GM21367 (cell line): ENCODE measurements around the gene UMPS.
"Not testable (repeated sequence)": the region's sequence is repeated elsewhere in the genome, so short reads cannot be mapped to it uniquely, and the experiment has no call there.

Experiments
- ATAC-seq: cut with Tn5 transposase; IDR thresholded peaks from one replicate; pipeline ENCODE4 v1.9.1; 2021; ENCODE audit not compliant: unreplicated experiment

The UMPS gene

DNA sequence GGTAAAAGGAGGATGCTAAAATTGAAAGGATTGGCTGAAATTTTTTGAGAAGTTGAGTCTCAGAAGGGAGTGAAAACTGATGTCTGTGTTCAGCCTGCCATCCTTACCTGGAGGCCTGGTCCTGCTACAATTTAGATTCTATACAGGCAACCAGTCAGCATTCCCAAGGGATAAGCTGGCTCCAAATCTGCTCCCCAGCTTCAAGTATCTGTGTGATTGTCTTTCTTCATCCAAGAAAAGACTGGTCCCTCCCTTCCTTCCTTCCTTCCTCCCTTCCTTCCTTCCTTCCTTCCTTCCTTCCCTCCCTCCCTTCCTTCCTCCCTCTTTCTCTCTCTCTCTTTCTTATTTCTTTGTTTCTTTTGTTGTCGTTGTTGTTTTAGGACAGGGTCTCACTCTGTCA lies 24.7 kb upstream of the UMPS start:
- ATAC-seq, result no peak

DNA sequence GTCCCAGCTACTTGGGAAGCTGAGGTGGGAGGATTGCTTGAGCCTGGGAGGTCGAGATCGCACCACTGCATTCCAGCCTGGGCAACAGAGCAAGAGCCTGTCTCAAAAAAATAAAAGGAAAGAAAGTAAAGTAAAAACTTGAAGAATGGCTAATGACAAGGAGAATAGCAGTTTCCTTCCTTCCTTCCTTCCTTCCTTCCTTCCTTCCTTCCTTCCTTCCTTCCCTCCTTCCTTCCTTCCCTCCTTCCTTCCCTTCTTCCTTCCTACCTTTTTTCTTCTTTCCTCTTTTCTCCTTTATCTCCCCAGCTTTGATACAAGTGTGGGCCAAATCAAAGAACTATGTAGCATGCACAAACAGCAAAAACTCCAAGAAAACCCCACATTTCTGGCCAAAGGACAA lies 23.0 kb upstream of the UMPS start:
- not testable (repeated sequence) for ATAC-seq

DNA sequence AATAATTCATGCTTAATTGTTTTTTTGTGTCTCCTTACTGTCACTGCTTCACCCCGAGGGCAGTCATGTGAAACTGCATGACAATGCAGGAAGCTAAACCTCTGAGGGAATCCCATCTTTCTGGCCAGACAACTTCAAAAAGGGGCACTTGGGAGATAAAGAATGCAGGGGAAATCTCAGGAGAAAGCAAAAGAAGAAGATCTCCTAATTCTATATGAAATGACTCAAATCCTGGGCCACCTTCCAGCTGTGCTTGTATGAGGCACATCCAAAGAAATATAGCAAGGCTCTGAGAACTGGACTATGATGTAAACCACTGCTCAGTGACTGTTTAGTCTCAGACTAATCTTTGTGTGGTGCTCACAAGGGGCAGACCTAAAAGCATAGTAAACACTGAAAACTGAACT lies 22.6 kb upstream of the UMPS start:
- no peak for ATAC-seq

- ATAC-seq, result no peak
Measured at GRCh38 chr3:124714223-124714853, 15.9 kb upstream of the UMPS start.

DNA sequence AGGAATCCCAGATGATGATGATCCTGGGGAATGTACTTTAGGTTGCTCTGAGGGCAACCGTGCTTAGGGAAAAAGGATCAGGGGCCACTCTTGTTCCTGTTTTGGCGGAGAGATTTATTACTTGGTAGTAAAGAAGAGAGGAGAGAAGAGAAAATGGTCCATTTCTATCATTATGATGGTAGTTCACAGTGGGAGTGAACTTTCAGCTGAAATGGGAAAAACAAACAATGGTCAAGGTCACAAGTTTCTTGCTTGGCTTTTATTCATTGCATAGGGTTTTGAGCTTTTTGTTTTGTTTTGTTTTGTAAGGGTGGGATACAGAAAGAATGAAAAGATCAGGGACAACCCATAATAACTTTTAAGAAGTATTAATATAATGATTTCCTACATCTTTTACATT lies 7.7 kb upstream of the UMPS start:
- no peak for ATAC-seq

DNA sequence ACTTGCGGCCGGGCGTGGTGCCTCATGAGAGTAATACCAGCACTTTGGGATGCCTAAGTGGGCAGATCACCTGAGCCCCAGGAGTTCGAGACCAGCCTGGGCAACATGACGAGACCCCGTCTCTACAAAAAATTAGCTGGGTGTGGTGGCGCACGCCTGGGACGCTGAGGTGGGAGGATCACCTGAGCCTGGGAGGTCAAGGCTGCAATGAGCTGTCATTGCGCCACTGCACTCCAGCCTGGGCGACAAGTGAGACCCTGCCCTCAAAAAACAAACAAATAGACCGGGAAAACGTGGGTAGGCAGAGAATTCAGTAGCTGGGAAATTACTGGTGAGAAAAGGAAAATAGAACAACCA lies 667 bp downstream of the UMPS start:
- ATAC-seq, result no peak

- no peak for ATAC-seq
Measured at GRCh38 chr3:124731760-124732159, 1.5 kb downstream of the UMPS start.

GRCh38 chr3:124741027-124741426 lies 10.8 kb downstream of the UMPS start:
- ATAC-seq, result no peak

DNA sequence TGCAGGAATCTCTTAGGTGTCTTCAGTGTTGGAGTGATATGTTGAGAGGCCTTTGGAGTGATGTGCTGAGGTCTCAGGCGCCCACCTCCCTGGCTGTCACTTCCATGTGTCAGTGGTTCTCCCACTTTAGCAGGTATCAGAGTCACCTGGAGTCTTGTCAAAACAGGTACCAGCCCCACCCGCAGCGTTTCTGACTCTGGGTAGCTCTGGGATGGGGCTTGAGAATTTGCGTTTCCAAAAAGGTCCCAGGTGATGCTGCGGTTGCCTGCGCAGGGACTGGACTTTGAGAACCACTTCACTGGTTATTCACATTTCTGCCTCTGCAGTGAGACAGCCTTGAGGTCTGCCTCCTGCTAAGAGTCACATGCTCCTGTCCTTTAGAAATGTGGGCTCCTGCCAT lies 15.5 kb downstream of the UMPS start:
- no peak for ATAC-seq

- no peak for ATAC-seq
Measured at GRCh38 chr3:124747111-124747981, 17.1 kb downstream of the UMPS start.

- no peak for ATAC-seq
Measured at GRCh38 chr3:124748560-124749198, 18.4 kb downstream of the UMPS start.

- not testable (repeated sequence) for ATAC-seq
Measured at GRCh38 chr3:124749877-124750276, 19.6 kb downstream of the UMPS start.

DNA sequence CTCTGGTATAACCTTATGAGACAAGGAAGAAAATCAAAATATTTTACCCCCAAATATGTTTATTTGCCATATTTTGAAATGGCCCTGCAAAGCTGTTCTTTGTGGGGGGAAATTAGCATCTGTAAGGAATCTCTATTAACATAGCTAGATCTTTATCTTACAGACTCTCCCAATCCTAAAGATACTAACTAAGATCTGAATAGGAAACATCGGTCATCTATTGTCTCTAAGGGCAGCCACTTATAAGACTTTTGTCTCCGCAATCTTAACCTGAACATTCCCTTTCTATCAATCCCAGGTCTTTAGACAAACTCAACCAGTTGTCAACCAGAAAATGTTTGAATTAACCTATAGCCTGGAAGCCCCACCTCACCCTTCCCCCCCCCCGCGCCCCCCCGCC lies 21.2 kb downstream of the UMPS start:
- no peak for ATAC-seq

DNA sequence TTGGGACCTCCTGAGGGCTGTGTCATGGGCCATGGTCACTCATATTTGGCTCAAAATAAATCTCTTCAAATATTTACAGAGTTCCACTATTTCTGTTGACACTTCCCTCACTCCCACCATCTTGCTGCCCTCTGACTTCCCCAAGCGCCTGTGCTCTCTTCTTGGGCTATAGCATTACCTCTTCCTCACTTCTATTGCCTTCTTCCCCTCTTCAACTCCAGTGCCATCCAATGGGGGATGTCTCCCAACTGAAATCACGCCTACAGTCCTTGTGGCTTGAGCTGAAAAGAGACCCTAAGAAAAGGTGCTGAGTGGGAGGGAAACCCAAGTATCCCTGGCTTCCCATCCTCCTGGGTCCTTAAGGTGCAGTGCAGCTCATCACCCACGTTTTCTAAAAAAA lies 21.8 kb downstream of the UMPS start:
- ATAC-seq, result no peak

GRCh38 chr3:124757926-124758325 lies 27.7 kb downstream of the UMPS start:
- not testable (repeated sequence) for ATAC-seq

- ATAC-seq, result no peak
Measured at GRCh38 chr3:124758851-124759635, 28.8 kb downstream of the UMPS start.

DNA sequence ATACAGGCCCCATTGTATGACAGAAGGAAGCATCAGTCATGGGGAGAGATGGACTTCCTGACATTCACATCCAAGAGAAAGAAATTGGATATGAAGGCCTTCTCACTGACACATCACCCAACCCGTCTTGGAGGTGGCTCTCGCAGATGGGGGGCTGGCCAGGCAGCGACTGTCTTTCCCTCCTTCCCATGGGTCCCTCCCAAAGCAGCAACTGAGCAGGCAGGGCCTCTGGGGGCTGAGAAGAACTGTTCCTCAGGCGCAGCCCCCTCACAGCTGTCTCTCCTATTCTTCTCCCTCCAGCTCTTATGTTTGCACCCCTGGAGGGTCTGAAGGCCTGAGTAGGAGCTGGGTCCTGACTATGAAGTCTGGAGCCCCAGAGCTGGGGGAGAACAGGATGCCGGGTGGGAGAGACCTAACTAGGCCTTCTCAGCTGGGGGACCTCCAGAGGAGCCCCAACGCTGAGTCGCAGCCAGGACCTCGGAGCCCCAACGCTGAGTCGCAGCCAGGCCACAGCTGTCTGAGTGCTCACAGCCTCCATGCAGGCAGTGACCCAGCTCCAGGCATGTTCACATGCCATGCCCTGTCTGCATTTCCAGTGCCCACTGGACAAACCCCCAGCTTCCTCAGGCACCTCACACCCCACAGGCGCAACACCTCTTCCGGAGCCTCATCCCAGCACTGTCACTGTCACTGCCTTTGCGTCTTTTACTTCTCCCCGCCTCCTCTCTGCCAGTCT lies 29.6 kb downstream of the UMPS start:
- no peak for ATAC-seq

- no peak for ATAC-seq
Measured at GRCh38 chr3:124760601-124761000, 30.3 kb downstream of the UMPS start.

GRCh38 chr3:124761250-124761796 lies 31.1 kb downstream of the UMPS start:
- ATAC-seq, result no peak

DNA sequence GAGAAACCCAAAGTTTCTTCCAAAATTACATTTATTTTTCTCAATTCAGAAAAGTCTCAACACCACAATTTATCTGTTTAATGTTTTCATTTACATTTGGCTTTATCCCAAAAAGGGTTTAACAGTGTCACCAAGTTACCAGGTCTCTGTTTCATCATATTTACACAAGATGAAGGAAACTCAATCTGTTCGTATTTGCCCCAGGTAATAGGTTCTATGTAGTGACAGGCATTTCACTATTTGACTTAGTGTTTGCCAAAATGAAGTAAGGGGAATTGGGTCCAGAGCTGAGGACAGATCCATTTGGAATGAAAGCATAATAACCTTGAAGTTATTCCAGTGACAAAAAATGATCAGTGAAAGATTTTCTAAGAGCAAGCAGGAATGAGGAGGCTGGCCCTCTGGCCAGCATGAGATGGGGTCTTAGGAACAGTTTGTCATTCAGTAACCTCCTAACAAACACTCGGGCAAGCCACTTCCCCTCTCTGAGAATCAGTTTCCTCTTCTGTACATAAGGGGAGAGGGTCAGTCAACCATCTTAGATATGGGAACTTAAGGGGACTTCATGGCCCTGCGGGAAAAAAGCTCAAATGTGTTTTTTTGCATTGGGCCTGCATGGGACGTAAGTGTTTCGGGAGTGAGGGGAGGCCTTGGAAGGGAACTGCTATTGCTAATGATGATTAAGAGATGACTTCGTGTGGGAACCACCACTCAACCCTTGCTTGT lies 31.8 kb downstream of the UMPS start:
- ATAC-seq, result no peak
